Measurements from ENCODE around the gene BANF2.
"Not testable (repeated sequence)": the region's sequence is repeated elsewhere in the genome, so short reads cannot be mapped to it uniquely, and the experiment has no call there.

BANF2 gene

GRCh38 chr20:17655286-17655651, 44.5 kb upstream of the BANF2 start:
- no peak overlapping the region for H3K9ac ChIP-seq (ENCODE audit: insufficient read length)
- H3K27ac ChIP-seq, result no peak overlapping the region
- no peak for DNase-seq (ENCODE audit: low read depth, low spot score)
- no peak overlapping the region for H3K4me3 ChIP-seq
- no peaks in the 10 kb centered on the region for H3K9me3 ChIP-seq (ENCODE audit: low read depth, low read length)
- peaks cover 14% of the 10 kb centered on the region; the same call in 1 of the 2 replicates for H3K36me3 ChIP-seq (ENCODE audit: insufficient read depth, low read length)
- TF ChIP-seq POLR2AphosphoS5 (IDR thresholded peaks at IDR 0.05; ENCODE audit: borderline replicate concordance, low read depth, low read length), result no peak
- no peak for TF ChIP-seq EZH2 (IDR thresholded peaks at IDR 0.05)
- no peak for TF ChIP-seq FOXP2 (optimal IDR thresholded peaks at IDR 0.05; ENCODE audit: control extremely low read depth, extremely low read length, insufficient read depth)

DNA sequence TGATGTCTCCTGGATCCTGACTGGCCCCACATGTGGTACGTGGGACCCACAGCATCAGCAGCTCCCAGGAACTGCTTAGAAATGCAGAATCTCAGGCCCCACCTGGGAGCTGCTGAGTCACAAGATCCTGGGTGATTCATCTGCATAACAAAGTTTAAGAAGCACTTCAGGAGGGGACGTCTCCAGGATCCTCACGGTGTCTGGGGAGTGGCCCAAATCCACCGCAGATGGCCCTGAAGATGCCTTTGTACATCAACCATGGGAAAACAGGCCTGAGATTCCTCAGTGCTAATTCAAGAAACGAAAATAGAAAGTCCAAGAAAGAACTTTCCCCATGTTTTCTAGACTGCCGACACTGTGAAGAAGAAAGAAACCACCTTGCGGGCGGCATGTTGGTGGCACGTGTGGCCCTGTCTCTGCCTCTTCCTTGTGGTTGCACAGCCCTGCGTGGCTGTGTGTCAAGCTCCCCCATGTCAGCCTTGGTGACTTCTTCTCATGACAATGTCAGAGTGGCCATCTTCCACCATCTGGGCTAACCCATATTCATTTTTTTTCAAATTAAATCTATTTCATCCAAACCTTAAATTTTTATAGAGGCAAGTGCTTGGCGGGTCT, 43.8 kb upstream of the BANF2 start:
- Histone ChIP-seq H3K9ac (ENCODE audit: insufficient read length) (no peak overlapping the region), H3K27ac (no peak overlapping the region), H3K4me3 (no peak overlapping the region), H3K36me3 (ENCODE audit: insufficient read depth, low read length) (peaks cover 14% of the 10 kb centered on the region; the same call in 1 of the 2 replicates), H3K9me3 (ENCODE audit: low read depth, low read length) (no peaks in the 10 kb centered on the region)
- DNase-seq (ENCODE audit: low read depth, low spot score), result no peak
- no peak for TF ChIP-seq POLR2AphosphoS5 (IDR thresholded peaks at IDR 0.05; ENCODE audit: borderline replicate concordance, low read depth, low read length)
- TF ChIP-seq EZH2 (IDR thresholded peaks at IDR 0.05), result no peak
- TF ChIP-seq FOXP2 (optimal IDR thresholded peaks at IDR 0.05; ENCODE audit: control extremely low read depth, extremely low read length, insufficient read depth), result no peak

DNA sequence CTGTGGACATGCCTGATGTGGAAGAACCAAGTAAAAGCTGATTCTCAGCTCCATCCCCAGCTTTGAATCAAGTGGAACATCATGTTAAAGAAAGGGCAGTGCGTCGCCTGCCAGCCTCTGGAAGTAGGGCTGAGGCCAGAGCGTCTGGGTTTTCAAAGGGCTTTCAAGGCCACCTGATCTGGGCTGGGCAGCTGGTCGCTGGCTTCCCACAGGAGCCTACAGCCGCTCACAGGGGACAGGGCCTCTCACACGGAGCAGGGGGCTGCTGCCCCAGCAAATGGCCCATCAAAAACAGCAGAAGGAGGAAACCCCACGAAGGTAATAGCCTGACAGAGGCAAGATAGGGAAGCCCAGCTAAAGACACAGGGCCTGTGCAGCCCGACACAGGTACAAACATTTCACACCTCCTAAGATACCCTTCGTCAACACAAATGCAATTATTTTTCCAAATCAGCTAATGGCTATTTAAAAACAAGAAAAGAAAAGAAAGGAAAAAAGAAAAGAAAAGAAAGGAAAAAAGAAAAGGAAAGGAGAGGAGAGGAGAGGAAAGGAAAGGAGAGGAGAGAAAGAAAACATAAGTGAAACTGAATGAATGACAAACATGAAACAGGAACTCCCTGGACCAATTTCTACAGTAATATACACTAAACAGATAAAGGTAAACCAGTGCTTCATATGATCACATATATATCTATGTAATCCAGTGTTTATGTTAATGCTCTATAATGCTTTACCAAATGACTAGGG, 42.5 kb upstream of the BANF2 start:
- H3K27ac ChIP-seq, result no peak overlapping the region
- H3K9ac ChIP-seq (ENCODE audit: insufficient read length), result no peak overlapping the region
- no peaks in the 10 kb centered on the region for H3K9me3 ChIP-seq (ENCODE audit: low read depth, low read length)
- no peak for TF ChIP-seq EZH2 (IDR thresholded peaks at IDR 0.05)
- TF ChIP-seq FOXP2 (optimal IDR thresholded peaks at IDR 0.05; ENCODE audit: control extremely low read depth, extremely low read length, insufficient read depth), result no peak
- TF ChIP-seq POLR2AphosphoS5 (IDR thresholded peaks at IDR 0.05; ENCODE audit: borderline replicate concordance, low read depth, low read length), result no peak
- no peak overlapping the region for H3K4me3 ChIP-seq
- H3K36me3 ChIP-seq (ENCODE audit: insufficient read depth, low read length), result peaks cover 14% of the 10 kb centered on the region; the same call in 1 of the 2 replicates
- DNase-seq (ENCODE audit: low read depth, low spot score), result no peak

GRCh38 chr20:17657898-17658647, 41.7 kb upstream of the BANF2 start:
- Histone ChIP-seq H3K4me3 (no peak overlapping the region), H3K9me3 (ENCODE audit: low read depth, low read length) (no peaks in the 10 kb centered on the region), H3K9ac (ENCODE audit: insufficient read length) (no peak overlapping the region), H3K27ac (no peak overlapping the region), H3K36me3 (ENCODE audit: insufficient read depth, low read length) (peaks cover 14% of the 10 kb centered on the region; the same call in 1 of the 2 replicates)
- no peak for TF ChIP-seq FOXP2 (optimal IDR thresholded peaks at IDR 0.05; ENCODE audit: control extremely low read depth, extremely low read length, insufficient read depth)
- TF ChIP-seq POLR2AphosphoS5 (IDR thresholded peaks at IDR 0.05; ENCODE audit: borderline replicate concordance, low read depth, low read length), result no peak
- DNase-seq (ENCODE audit: low read depth, low spot score), result no peak

- Histone ChIP-seq H3K4me3 (no peak overlapping the region), H3K9me3 (ENCODE audit: low read depth, low read length) (no peaks in the 10 kb centered on the region), H3K36me3 (ENCODE audit: insufficient read depth, low read length) (peaks cover 14% of the 10 kb centered on the region; the same call in 1 of the 2 replicates), H3K9ac (ENCODE audit: insufficient read length) (no peak overlapping the region), H3K27ac (no peak overlapping the region)
- no peak for DNase-seq (ENCODE audit: low read depth, low spot score)
- TF ChIP-seq POLR2AphosphoS5 (IDR thresholded peaks at IDR 0.05; ENCODE audit: borderline replicate concordance, low read depth, low read length) (no peak), FOXP2 (optimal IDR thresholded peaks at IDR 0.05; ENCODE audit: control extremely low read depth, extremely low read length, insufficient read depth) (no peak), EZH2 (IDR thresholded peaks at IDR 0.05) (no peak)
These were observed 41.1 kb upstream of the BANF2 start for GRCh38 chr20:17658648-17658993.

DNA sequence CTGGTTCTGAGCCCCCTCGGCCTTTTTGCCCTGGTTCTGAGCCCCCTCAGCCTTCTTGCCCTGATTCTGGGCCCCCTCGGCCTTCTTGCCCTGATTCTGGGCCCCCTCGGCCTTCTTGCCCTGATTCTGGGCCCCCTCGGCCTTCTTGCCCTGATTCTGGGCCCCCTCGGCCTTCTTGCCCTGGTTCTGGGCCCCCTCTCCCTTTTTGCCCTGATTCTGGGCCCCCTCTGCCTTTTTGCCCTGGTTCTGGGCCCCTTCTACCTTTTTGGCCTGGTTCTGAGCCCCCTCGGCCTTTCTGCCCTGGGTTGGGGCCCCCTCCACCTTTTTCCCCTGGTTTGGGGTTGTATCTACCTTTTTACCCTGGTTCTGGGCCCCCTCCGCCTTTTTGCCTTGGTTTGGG, 40.4 kb upstream of the BANF2 start:
- H3K27ac ChIP-seq; H3K4me3 ChIP-seq; H3K9me3 ChIP-seq (ENCODE audit: low read depth, low read length); H3K9ac ChIP-seq (ENCODE audit: insufficient read length); DNase-seq (ENCODE audit: low read depth, low spot score): not testable (repeated sequence)
- H3K36me3 ChIP-seq (ENCODE audit: insufficient read depth, low read length), result peaks cover 14% of the 10 kb centered on the region; the same call in 1 of the 2 replicates

DNA sequence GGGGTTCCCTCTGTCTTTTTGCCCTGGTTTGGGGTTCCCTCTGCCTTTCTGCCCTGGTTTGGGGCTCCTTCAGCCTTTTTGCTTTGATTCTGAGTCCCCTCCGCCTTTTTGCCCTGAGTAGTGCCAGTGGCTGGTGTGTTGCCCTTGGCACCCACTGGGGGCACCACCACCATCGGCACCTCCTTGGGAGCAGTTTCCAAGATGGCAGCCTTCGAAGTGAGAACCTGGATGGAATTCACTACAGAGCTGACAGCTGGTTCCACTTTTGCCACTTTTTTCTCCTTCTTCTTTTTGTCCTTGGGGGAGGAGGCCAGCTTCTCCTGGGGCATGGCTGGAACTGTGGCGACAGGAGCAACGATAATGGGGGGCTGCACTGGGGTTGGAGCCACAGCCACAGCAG, 40.0 kb upstream of the BANF2 start:
- no peak for TF ChIP-seq POLR2AphosphoS5 (IDR thresholded peaks at IDR 0.05; ENCODE audit: borderline replicate concordance, low read depth, low read length)
- no peak for TF ChIP-seq EZH2 (IDR thresholded peaks at IDR 0.05)
- no peak for TF ChIP-seq FOXP2 (optimal IDR thresholded peaks at IDR 0.05; ENCODE audit: control extremely low read depth, extremely low read length, insufficient read depth)
- Histone ChIP-seq H3K27ac (no peak overlapping the region), H3K9ac (ENCODE audit: insufficient read length) (no peak overlapping the region), H3K36me3 (ENCODE audit: insufficient read depth, low read length) (peaks cover 14% of the 10 kb centered on the region; the same call in 1 of the 2 replicates), H3K9me3 (ENCODE audit: low read depth, low read length) (no peaks in the 10 kb centered on the region), H3K4me3 (no peak overlapping the region)
- DNase-seq (ENCODE audit: low read depth, low spot score), result no peak

GRCh38 chr20:17660667-17661066, 39.1 kb upstream of the BANF2 start:
- no peak overlapping the region for H3K9ac ChIP-seq (ENCODE audit: insufficient read length)
- H3K9me3 ChIP-seq (ENCODE audit: low read depth, low read length), result no peaks in the 10 kb centered on the region
- TF ChIP-seq FOXP2 (optimal IDR thresholded peaks at IDR 0.05; ENCODE audit: control extremely low read depth, extremely low read length, insufficient read depth) (no peak), EZH2 (IDR thresholded peaks at IDR 0.05) (no peak), POLR2AphosphoS5 (IDR thresholded peaks at IDR 0.05; ENCODE audit: borderline replicate concordance, low read depth, low read length) (no peak)
- peaks cover 14% of the 10 kb centered on the region; the same call in 1 of the 2 replicates for H3K36me3 ChIP-seq (ENCODE audit: insufficient read depth, low read length)
- no peak overlapping the region for H3K4me3 ChIP-seq
- no peak for DNase-seq (ENCODE audit: low read depth, low spot score)
- peak overlapping the region; percentile 57; the same call in 1 of the 2 replicates for H3K27ac ChIP-seq
